Measurements from ENCODE around the gene ATP2B3.

ATP2B3 gene

DNA sequence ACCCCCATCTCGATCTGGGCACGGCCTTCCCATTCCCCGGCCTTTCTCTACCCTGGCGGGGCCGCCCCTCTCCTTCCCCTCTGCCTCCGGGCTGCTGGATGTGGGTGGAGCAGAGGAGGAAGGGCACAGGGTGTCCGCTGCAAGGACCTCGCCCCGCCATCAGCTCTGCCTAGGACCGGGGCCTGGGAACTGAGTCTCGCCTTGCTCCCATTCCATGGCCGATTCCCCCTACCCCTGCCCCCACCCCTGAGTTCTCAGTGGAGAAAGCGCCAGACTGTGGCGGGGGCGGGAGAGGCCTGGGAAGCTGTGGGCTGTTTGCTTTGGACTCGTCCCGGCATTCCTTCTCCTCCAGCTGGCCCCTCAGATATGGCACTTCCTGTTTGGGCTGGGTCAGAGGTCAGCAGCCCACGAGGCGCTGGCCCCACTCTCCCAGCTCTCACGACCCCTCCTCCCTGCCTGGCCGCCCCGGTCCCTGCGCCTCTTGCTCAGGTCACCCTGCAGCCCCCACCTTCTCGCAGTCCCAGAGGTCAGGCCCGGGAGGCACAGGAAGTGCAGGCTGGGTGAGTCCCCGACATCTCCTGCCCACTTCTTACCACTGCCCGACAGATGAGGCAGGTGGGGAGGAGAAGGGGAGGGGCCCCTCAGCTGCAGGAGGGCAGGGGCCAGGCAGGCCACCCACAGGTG, 29.1 kb upstream of the ATP2B3 start:
- DNase-seq (ENCODE audit: low read depth): no peak

DNA sequence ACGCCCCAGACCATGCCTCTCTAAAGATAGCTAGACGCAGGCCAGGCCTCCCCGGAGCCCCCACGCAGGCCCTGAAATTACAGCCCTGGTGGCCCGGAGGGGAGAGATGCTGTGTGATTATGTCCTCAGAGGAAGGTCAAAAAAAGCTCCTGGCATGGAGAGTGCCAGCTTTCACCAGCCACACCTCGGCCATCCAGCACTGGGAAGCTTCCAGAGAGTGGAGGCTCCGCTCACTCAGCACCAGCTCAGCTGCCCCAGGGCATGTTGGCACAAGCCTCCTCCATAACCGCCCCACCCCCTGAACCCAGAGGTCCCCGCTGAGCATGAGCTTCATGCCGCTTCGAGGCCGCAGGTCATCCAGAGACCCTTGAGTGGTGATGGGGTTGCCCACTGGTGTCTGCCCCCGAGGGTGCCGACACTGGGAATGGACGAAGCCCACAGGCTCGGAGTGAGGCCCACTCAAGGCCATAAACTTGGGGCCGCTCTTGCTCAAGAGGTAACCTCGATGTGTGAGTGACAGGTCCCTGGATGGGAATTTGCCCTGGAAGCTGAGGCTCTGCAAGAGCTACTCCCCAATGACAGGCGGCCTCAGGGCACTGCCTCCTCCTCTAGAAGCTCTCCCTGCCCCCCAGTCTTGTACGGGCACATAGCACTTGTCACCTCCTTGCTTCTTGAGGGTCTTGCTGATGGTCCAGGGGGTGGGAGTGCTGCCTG, 27.1 kb upstream of the ATP2B3 start:
- DNase-seq (ENCODE audit: low read depth): no peak

DNA sequence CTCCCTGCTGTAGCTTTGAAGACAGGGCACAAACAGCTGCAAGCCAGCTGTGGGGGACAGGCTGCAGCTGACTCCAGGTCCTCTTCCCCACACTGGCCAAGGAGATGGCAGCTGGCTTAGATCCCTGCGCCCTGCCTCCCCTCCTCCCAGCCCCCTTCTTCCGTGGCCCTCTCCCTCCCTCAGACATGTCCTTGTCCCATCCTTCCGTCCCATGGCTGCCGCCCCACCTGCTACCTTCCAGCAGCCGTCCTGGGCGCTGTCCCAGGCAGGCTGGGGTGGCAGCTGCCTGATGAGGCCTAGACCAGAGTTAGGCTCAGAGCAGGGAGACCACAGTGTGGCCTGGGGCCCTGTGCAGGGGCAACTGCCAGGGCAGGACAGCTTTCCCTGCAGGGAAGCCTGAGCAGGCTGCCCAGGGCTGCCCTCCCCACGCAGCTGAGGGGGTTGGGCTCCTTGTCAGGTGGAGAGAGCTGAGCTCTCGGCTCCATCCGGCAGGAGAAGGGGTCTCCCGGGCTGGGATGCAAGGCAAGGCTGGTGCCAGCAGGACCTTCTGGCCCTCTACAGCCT, 26.0 kb upstream of the ATP2B3 start:
- DNase-seq (ENCODE audit: low read depth): no peak

GRCh38 chrX:153491918-153492317, 25.5 kb upstream of the ATP2B3 start:
- DNase-seq (ENCODE audit: low read depth): no peak

DNA sequence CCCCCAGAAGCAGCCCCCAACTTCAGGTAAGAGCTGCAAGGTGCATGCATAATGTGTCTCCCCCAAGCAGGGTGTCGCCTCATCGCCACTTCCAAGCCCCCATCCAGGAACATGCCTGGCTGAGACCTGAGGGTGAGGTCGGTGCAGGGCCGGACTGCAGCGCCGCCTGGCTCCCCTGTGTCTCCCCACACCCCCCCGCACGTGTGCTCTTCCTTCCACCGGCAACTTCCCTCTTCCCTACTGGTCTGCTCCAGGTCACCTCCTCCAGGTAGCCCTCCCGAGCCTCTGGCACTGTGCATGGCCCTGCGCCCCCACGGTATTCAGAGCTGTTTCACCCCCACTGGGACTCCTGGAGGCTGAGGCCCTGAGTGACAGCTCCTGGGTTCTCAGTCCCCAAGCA, 24.9 kb upstream of the ATP2B3 start:
- DNase-seq (ENCODE audit: low read depth): no peak

DNA sequence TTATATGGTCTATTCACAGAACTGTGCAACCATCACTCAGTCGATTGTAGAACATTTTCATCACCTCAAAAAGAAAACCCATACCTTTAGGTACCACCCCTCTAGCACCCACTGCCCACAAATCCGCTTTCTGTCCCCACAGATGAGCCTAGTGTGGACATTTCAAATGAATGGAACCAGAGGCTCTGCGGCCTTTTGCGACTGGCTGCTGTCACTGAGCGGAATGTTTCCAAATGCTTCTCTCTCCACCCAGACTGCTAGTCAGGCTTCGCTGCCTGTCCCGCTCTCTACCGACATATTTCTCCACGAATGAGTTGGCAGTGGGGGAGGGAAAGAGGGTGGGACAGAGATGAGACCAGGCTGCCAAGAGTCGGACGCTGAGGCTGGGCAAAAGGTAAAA, 24.4 kb upstream of the ATP2B3 start:
- DNase-seq (ENCODE audit: low read depth): no peak

DNA sequence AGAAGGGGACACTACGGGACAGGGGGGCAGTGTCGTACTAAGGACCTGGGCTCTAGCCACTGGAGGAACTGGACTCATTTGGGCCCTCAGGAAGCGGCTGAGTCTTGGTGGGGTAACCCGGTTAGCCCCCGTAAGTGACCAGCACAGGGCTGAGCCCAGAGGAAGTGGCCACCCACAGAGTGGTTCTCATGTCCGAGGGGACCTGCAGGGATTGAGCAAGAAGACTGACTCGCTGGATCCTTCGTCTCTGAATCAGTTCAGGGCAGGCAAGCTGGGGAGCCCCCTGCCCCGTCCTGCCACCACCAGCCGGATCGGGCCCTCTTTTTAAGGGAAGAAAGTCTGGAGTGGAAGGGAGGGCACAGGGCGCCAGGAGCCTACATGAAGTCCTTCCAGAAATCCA, 23.4 kb upstream of the ATP2B3 start:
- DNase-seq (ENCODE audit: low read depth): no peak

GRCh38 chrX:153494541-153495361, 22.7 kb upstream of the ATP2B3 start, which contains the start of gene BGN:
BGN (plus strand) TSS chrX:153494980; CDS start chrX:153504632, 9,652 bp downstream.
- no peak for DNase-seq (ENCODE audit: low read depth)

DNA sequence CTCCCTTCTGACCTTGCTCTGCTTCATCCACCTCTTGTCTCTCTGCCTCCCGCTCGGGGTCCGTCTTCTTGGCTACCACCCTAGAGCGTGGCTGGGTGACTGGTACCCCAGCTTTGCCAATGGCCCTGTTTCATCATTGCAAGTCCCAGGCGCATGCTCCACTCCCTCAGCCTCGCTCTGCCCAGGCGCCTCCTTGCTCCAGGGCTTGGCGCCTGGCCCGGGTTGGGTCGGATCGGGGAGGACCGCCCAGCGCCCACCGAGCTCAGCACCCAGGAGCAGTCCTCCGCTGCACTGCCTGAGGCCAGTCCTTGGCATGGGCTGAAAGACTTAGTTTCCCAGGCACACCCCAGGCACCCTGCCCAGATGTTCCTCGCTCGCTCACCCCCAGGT, 22.1 kb upstream of the ATP2B3 start:
- DNase-seq (ENCODE audit: low read depth): no peak

DNA sequence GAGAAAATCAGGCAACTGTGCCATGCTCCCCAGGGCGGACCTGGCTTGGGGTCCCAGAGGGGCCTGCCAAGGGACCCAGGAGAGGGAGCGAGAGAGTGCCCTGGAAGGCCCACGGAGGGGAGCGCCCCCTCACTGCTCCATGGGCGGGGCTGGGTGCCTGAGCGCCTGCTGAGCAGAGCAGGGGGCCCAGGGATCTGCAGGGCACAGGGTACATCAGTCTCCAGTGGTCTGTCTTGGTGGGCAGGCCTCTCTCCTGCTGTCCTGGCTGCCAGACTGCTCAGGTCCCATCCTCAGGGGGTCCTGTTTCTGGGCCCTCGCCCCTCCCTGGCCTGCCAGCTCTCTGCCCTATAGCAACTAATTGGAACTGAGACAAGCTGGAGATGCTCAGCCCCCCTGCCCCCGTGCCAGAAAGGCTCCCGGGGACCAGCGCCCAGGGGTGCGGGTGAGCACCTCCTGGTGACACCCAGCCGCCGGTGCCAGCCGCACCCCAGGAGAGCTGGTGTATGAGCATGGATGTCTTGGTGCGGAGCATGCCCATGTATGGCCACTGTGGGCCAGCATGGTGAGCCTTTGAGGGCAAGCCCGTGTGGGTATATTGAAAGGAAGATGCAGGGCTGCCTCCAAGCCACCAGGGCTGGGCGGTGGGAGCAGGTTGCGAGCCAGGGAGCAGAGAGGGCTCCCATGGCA, 21.4 kb upstream of the ATP2B3 start:
- DNase-seq (ENCODE audit: low read depth): no peak

DNA sequence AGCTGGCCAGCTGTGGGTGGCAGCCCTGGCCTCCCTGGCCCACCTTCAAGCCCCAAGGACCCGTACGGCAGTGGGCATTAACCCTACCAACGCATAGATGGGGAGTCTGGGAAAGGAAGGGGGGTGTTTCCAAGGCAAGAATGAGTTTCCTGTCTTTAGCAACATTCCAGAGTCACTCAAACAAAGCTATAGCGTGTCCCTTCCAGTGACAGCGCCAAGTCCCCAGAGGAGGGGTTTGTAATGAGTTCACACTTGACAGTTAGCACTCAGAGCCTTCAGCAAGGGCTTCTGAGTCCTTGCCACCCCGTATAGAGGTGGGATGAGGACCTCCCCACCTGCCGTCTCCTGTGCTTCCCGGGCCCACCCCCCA, 20.9 kb upstream of the ATP2B3 start:
- DNase-seq (ENCODE audit: low read depth): no peak

GRCh38 chrX:153498453-153498852, 19.0 kb upstream of the ATP2B3 start:
- no peak for DNase-seq (ENCODE audit: low read depth)

GRCh38 chrX:153499341-153499740, 18.1 kb upstream of the ATP2B3 start:
- DNase-seq (ENCODE audit: low read depth): no peak

- DNase-seq (ENCODE audit: low read depth): no peak
Observed at GRCh38 chrX:153499876-153500275, 17.6 kb upstream of the ATP2B3 start.

GRCh38 chrX:153500676-153501280, 16.7 kb upstream of the ATP2B3 start:
- DNase-seq (ENCODE audit: low read depth): no peak

- DNase-seq (ENCODE audit: low read depth): no peak
Observed at GRCh38 chrX:153501530-153501929, 15.9 kb upstream of the ATP2B3 start.

DNA sequence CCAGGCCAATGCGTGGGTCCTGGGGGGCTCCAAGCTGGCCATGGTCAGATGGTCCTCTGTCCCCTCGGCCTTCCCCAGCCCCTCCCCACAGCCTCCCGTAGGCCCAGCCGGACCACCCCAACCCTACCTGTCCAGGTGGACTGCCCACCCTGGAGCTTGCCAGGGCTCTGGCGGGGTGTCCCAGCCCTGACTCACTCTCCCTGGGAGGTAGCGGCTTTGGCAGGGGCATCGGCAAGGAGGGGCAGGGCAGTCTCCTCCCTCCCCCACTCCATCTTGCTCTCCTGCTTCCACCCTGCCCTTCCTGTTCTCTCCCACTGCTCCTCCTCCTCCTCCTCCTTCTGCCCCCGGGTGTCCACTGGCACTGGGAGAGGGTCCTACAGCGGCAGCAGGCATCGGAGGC, 15.3 kb upstream of the ATP2B3 start:
- DNase-seq (ENCODE audit: low read depth): no peak

DNA sequence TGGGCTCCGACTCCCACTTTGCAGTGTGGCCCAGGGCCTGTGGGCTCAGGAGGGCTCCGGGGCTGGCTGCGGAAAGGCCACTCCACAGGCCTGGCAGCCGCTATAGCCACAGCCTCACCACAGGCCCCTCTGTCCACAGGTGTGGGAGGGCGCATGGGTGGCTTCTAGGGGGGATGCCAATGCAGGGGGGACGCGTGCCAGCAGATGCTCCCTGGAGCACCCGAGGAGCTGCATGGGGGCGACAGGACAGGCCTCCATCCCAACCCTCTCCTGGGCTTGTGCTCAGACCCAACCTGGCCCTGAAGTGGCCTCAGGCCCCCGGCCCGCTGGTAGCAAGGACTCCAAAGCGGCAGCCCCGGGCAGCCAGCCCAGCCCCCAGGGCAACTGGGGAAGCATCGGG, 14.6 kb upstream of the ATP2B3 start:
- no peak for DNase-seq (ENCODE audit: low read depth)

- DNase-seq (ENCODE audit: low read depth): no peak
Observed at GRCh38 chrX:153504445-153505016, 12.9 kb upstream of the ATP2B3 start.

- DNase-seq (ENCODE audit: low read depth): no peak
Observed at GRCh38 chrX:153505361-153505760, 12.1 kb upstream of the ATP2B3 start.

DNA sequence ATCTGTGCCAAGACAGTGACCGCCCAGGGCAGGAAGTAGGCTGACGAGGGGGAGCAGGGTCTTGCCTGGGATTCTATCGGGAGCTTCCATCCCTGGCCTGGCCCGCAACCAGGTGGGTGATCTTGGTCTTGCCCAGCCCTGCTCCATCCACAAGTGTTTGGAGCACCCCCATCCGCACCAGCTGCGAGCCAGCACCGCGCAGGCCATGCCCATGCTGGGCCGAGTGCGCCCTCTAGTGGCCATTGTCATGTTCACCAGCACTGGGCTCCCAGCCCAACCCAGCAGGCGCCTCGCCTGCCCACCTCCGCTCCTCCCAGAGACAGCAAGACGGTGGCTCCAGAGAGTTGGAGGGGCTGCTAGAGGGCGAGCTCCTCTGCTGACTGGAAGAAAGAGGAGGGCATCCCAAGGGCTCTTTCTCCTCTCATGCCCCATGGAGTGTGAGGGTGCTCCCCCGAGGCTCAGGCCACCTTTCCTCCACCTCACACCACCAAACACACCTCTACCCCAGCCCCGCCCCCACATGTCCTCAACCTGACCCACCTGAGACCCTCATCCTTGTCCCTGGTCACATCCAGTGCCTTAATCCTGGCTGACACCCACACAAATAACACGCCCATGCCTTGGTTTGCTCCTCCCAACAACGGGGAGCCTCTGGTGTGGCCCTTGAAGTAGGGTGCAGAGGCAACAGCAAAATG, 9.8 kb upstream of the ATP2B3 start:
- peak; percentile 75 for DNase-seq (ENCODE audit: low read depth)
